Large intestine (tissue), 3 donors: ENCODE data around the gene AVL9. TPM values are rescaled to one million over a fixed set of nuclear protein-coding genes. Genes with fewer than 3 reads are reported as not detected.

ENCODE experiments used
- DNase-seq, 2 donors: peaks; one replicate each; pipeline versions ENCODE4 v3.0.0 to v3.0.0-alpha.2; 2013
- H3K27ac ChIP-seq: one replicate; pipeline ENCODE4 v1.5.1; 2013; ENCODE audit warnings: low read length
- H3K27me3 ChIP-seq: 2 replicates; pipeline ENCODE4 v1.6.1; 2013; ENCODE audit warnings: low read length; ENCODE audit not compliant: control insufficient read depth, insufficient read depth
- H3K36me3 ChIP-seq: 2 replicates; pipeline ENCODE4 v1.6.1; 2013; ENCODE audit warnings: low read length; ENCODE audit not compliant: control insufficient read depth, insufficient read depth
- H3K4me1 ChIP-seq: one replicate; pipeline ENCODE4 v1.6.1; 2013; ENCODE audit warnings: low read length; ENCODE audit not compliant: control insufficient read depth, insufficient read depth
- H3K4me3 ChIP-seq: one replicate; pipeline ENCODE4 v1.5.1; 2013; ENCODE audit warnings: low read length
- H3K9me3 ChIP-seq: one replicate; pipeline ENCODE4 v1.6.1; 2013; ENCODE audit warnings: mild to moderate bottlenecking, low read depth, low read length, moderate library complexity; ENCODE audit not compliant: control insufficient read depth
- WGBS: methylation state at CpG from one replicate; pipeline ENCODE4 v1.1.5; 2013; ENCODE audit warnings: low lambda C conversion rate; ENCODE audit not compliant: insufficient coverage; 5-methylcytosine and 5-hydroxymethylcytosine counted together
- polyA plus RNA-seq: library from polyadenylated mRNA; unstranded; fragments of 120-200 nt; gene quantifications from one replicate; pipeline ENCODE4 v1.2.1, GENCODE V29; 2013

The AVL9 gene
- polyA plus RNA-seq, 1 donor: 39.9 TPM

DNA sequence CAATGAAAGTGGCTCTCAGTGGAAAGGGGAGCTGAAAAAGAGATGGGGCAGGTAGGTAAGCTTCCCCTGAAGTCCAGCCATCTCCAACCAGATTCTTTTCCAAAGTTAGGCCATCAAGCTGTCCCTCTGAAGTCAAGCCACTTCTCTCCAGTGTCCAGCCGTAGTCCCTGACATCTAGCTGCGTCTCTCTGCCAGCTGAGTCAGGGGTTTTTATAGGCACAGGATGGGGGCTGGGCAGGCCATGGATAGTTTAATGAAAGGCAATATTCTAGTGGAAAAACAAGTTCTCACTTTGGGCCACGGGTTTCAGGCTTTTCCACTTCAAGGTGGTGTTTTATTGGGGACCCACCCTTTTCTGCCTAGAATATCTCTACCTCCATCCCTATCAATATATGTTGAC, 36.8 kb downstream of the AVL9 start:
- Histone ChIP-seq H3K4me3 (no peak overlapping the region), H3K9me3 (no peaks in the 10 kb centered on the region), H3K36me3 (peaks cover 7% of the 10 kb centered on the region), H3K4me1 (no peaks in the 10 kb centered on the region), H3K27me3 (no peaks in the 10 kb centered on the region), H3K27ac (no peak overlapping the region)
- WGBS: no CpG with 5 or more reads among the region's 3 CpGs
- no peak for DNase-seq

- H3K27ac ChIP-seq: no peak overlapping the region
- no peaks in the 10 kb centered on the region for H3K27me3 ChIP-seq
- no CpG with 5 or more reads among the region's 5 CpGs for WGBS
- H3K9me3 ChIP-seq: no peaks in the 10 kb centered on the region
- H3K36me3 ChIP-seq: peaks cover 7% of the 10 kb centered on the region
- no peaks in the 10 kb centered on the region for H3K4me1 ChIP-seq
- no peak overlapping the region for H3K4me3 ChIP-seq
- DNase-seq: no peak
Measured at GRCh38 chr7:32532716-32533115, 37.4 kb downstream of the AVL9 start.

DNA sequence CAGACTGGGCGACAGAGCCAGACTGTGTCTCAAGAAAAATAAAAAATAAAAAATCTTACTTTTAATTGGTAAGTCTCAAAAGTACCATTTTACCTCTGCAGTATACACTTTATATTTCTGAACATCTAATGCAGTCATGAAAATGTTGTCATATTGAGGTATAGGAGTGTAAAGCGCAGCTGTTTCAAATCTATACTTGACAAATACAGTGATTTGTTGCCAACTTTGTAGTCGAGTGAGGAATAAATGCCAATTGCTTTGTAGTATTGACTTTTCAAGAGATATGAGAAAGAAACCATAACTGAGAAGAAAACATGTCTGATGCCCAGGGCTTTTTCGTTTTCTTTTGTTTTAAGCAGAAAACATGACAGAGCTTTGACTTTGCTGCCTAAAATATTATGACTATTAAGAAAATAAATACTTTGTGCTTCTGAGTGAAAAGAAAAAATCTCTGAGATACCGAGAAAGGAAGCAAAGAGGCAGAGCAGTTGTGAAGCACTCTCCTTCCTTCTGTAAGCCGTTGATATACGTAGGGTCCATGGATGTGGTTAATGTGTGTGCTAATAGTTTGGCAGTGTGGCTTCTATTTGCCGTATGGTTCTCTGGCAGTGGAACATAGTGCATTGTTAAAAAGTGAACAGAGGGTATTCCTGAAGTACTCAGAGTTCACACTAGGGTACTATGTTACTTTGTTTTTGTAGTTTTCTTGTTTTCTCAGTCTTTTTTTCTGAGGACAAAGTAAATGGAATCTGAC, 38.2 kb downstream of the AVL9 start:
- Histone ChIP-seq H3K4me1 (no peaks in the 10 kb centered on the region), H3K4me3 (no peak overlapping the region), H3K27me3 (no peaks in the 10 kb centered on the region), H3K36me3 (peaks cover 7% of the 10 kb centered on the region), H3K27ac (no peak overlapping the region), H3K9me3 (no peaks in the 10 kb centered on the region)
- DNase-seq: no peak
- 70% methylated on average over 3 of the region's 8 CpGs for WGBS

- Histone ChIP-seq H3K9me3 (no peaks in the 10 kb centered on the region), H3K4me3 (no peak overlapping the region), H3K4me1 (no peaks in the 10 kb centered on the region), H3K27ac (no peak overlapping the region), H3K36me3 (peaks cover 7% of the 10 kb centered on the region), H3K27me3 (no peaks in the 10 kb centered on the region)
- WGBS: 100% methylated on average over 1 of the region's 4 CpGs
- no peak for DNase-seq
Measured at GRCh38 chr7:32535162-32535702, 39.9 kb downstream of the AVL9 start.

- H3K36me3 ChIP-seq: peaks cover 7% of the 10 kb centered on the region
- DNase-seq: no peak
- H3K9me3 ChIP-seq: no peaks in the 10 kb centered on the region
- no peak overlapping the region for H3K27ac ChIP-seq
- WGBS: no CpG with 5 or more reads among the region's 2 CpGs
- no peaks in the 10 kb centered on the region for H3K4me1 ChIP-seq
- no peaks in the 10 kb centered on the region for H3K27me3 ChIP-seq
- no peak overlapping the region for H3K4me3 ChIP-seq
Measured at GRCh38 chr7:32536016-32536415, 40.7 kb downstream of the AVL9 start.

GRCh38 chr7:32536585-32536984, 41.3 kb downstream of the AVL9 start:
- Histone ChIP-seq H3K27ac (no peak overlapping the region), H3K4me3 (no peak overlapping the region), H3K27me3 (no peaks in the 10 kb centered on the region), H3K9me3 (no peaks in the 10 kb centered on the region), H3K36me3 (peaks cover 5% of the 10 kb centered on the region), H3K4me1 (no peaks in the 10 kb centered on the region)
- no peak for DNase-seq
- no CpG with 5 or more reads among the region's 1 CpG for WGBS

DNA sequence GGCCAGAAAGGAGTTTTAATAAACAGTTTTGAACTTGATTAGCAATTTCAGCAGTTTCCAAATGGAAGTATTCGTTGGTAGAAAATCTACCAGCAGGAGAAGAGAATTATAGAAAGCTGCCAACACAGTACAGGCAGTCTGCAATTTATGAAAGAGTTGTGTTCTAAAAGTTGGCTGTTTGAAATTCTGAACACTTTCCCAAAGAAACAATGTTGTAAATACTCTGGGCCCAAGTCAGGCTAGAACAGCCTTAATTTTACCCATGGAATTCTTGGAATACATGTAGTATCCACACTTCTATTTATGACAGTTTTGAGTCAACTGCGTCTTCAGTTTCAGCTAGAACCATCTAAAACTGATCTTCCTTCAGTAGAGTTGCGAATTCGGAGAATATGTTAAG, 42.5 kb downstream of the AVL9 start:
- no peaks in the 10 kb centered on the region for H3K27me3 ChIP-seq
- H3K4me1 ChIP-seq: no peaks in the 10 kb centered on the region
- no peak for DNase-seq
- no peak overlapping the region for H3K4me3 ChIP-seq
- 80% methylated on average over 1 of the region's 4 CpGs for WGBS
- no peaks in the 10 kb centered on the region for H3K36me3 ChIP-seq
- H3K9me3 ChIP-seq: no peaks in the 10 kb centered on the region
- no peak overlapping the region for H3K27ac ChIP-seq

- Histone ChIP-seq H3K27me3 (no peaks in the 10 kb centered on the region), H3K4me1 (no peaks in the 10 kb centered on the region), H3K9me3 (no peaks in the 10 kb centered on the region), H3K4me3 (no peak overlapping the region), H3K36me3 (peaks cover 9% of the 10 kb centered on the region), H3K27ac (no peak overlapping the region)
- no peak for DNase-seq
- WGBS: no CpG with 5 or more reads among the region's 2 CpGs
Measured at GRCh38 chr7:32539366-32539765, 44.1 kb downstream of the AVL9 start.

DNA sequence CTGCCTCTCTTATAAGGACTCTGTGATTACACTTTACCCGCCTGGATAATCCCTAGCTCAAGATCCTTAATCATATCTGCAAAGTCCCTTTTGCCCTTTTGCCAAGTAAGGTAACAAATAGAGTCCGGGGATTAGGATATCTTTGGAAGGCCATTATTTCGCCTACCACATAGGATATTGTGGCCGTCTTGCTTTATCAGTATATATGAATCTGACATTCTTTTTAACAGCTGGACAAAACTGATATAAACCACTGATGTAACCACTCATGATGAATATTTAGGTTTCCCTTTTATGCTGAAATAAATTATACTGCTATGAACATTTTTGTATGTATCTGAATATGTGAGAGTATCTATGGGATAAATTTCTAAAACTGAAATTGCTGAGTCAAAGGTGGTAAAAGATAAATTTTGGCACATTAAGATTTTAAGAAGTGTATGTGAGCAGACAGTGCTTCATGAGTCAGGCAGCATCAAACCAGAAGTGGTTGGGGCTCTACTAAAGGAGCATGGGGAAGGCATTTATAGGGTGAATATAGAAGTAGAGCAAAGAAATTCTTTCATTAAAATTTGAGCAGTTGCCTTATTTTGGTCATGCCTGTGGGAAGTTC, 44.7 kb downstream of the AVL9 start:
- no peak for DNase-seq
- 87% methylated on average over 4 of the region's 4 CpGs for WGBS
- Histone ChIP-seq H3K27ac (no peak overlapping the region), H3K4me3 (no peak overlapping the region), H3K9me3 (no peaks in the 10 kb centered on the region), H3K4me1 (no peaks in the 10 kb centered on the region), H3K27me3 (no peaks in the 10 kb centered on the region), H3K36me3 (peaks cover 10% of the 10 kb centered on the region)

DNA sequence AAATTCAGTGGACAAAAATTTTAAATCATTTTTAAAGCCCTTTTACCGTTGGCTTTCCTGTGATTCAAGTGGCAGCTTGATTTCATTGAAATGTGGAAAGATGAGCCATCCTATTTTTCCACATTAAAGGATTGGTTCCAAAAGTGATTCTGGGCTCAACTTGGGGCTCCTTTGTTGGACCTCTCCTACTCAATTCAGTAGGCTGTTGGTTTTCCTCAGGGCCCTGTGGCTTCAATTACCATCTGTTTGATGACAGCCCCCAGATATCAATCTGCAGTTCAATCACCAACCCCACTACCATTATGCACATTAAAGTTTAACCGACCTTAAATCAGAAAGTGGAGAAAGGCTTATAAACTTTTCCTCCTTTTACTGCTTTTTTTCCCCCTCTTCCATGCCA, 47.3 kb downstream of the AVL9 start:
- Histone ChIP-seq H3K4me3 (no peak overlapping the region), H3K4me1 (no peaks in the 10 kb centered on the region), H3K9me3 (no peaks in the 10 kb centered on the region), H3K27me3 (no peaks in the 10 kb centered on the region), H3K27ac (no peak overlapping the region), H3K36me3 (peaks cover 23% of the 10 kb centered on the region)
- 71% methylated on average over 1 of the region's 2 CpGs for WGBS
- DNase-seq: no peak
